Measurements from ENCODE around the gene URAD. TPM values are rescaled to one million over a fixed set of nuclear protein-coding genes. Genes with fewer than 3 reads are reported as not detected.

Gene URAD
- total RNA-seq, 2 donors from 2014 or later, result not detected

- H3K36me3 ChIP-seq, result no peaks in the 10 kb centered on the region
- ATAC-seq (ENCODE audit: insufficient number of reproducible peaks, low FRiP score, low read depth) (no peak), DNase-seq (ENCODE audit: low spot score) (no peak)
- H3K4me1 ChIP-seq (ENCODE audit: control insufficient read depth in 1 of 2, low read depth in 2 of 2), result no peaks in the 10 kb centered on the region
- TF ChIP-seq CTCF (IDR thresholded peaks at IDR 0.05), result no peak
- H3K9me3 ChIP-seq, result no peaks in the 10 kb centered on the region
- no peaks in the 10 kb centered on the region for H3K27me3 ChIP-seq (replicated peaks; ENCODE audit: insufficient read depth)
- no peak overlapping the region for H3K4me3 ChIP-seq
- no peak overlapping the region for H3K27ac ChIP-seq
Observed at GRCh38 chr13:28022848-28023518, 34.5 kb upstream of the URAD start.

- Histone ChIP-seq H3K36me3 (no peaks in the 10 kb centered on the region), H3K9me3 (no peaks in the 10 kb centered on the region), H3K4me1 (ENCODE audit: control insufficient read depth in 1 of 2, low read depth in 2 of 2) (no peaks in the 10 kb centered on the region), H3K4me3 (no peak overlapping the region), H3K27me3 (replicated peaks; ENCODE audit: insufficient read depth) (no peaks in the 10 kb centered on the region), H3K27ac (no peak overlapping the region)
- TF ChIP-seq CTCF (IDR thresholded peaks at IDR 0.05), result no peak
- ATAC-seq (ENCODE audit: insufficient number of reproducible peaks, low FRiP score, low read depth) (no peak), DNase-seq (ENCODE audit: low spot score) (no peak)
Observed at GRCh38 chr13:28014301-28014700, 25.8 kb upstream of the URAD start.

- DNase-seq (ENCODE audit: low spot score) (no peak), ATAC-seq (ENCODE audit: insufficient number of reproducible peaks, low FRiP score, low read depth) (no peak)
- H3K4me3 ChIP-seq, result no peak overlapping the region
- H3K27me3 ChIP-seq (replicated peaks; ENCODE audit: insufficient read depth), result no peaks in the 10 kb centered on the region
- H3K4me1 ChIP-seq (ENCODE audit: control insufficient read depth in 1 of 2, low read depth in 2 of 2), result no peaks in the 10 kb centered on the region
- no peak for TF ChIP-seq CTCF (IDR thresholded peaks at IDR 0.05)
- H3K36me3 ChIP-seq, result no peaks in the 10 kb centered on the region
- no peaks in the 10 kb centered on the region for H3K9me3 ChIP-seq
- H3K27ac ChIP-seq, result no peak overlapping the region
Observed at GRCh38 chr13:28013482-28013881, 25.0 kb upstream of the URAD start.

GRCh38 chr13:28012896-28013295 is 24.4 kb upstream of the URAD start:
- no peak overlapping the region for H3K4me3 ChIP-seq
- no peaks in the 10 kb centered on the region for H3K27me3 ChIP-seq (replicated peaks; ENCODE audit: insufficient read depth)
- DNase-seq (ENCODE audit: low spot score), result no peak
- H3K4me1 ChIP-seq (ENCODE audit: control insufficient read depth in 1 of 2, low read depth in 2 of 2), result no peaks in the 10 kb centered on the region
- no peak overlapping the region for H3K27ac ChIP-seq
- no peak for TF ChIP-seq CTCF (IDR thresholded peaks at IDR 0.05)
- no peaks in the 10 kb centered on the region for H3K9me3 ChIP-seq
- H3K36me3 ChIP-seq, result no peaks in the 10 kb centered on the region
- ATAC-seq (ENCODE audit: insufficient number of reproducible peaks, low FRiP score, low read depth), result no peak

- no peak for DNase-seq (ENCODE audit: low spot score)
- Histone ChIP-seq H3K27ac (no peak overlapping the region), H3K9me3 (no peaks in the 10 kb centered on the region), H3K36me3 (no peaks in the 10 kb centered on the region), H3K27me3 (replicated peaks; ENCODE audit: insufficient read depth) (no peaks in the 10 kb centered on the region), H3K4me1 (ENCODE audit: control insufficient read depth in 1 of 2, low read depth in 2 of 2) (no peaks in the 10 kb centered on the region), H3K4me3 (no peak overlapping the region)
- ATAC-seq (ENCODE audit: insufficient number of reproducible peaks, low FRiP score, low read depth), result no peak
- no peak for TF ChIP-seq CTCF (IDR thresholded peaks at IDR 0.05)
Observed at GRCh38 chr13:28012383-28012782, 23.9 kb upstream of the URAD start.
